Measurements from ENCODE around the gene SCNN1A.
"Not testable (repeated sequence)": the region's sequence is repeated elsewhere in the genome, so short reads cannot be mapped to it uniquely, and the experiment has no call there.

SCNN1A gene

GRCh38 chr12:6346235-6346832 lies 29.0 kb downstream of the SCNN1A start:
- no peak for DNase-seq

GRCh38 chr12:6345319-6346091 lies 29.9 kb downstream of the SCNN1A start:
- no peak for DNase-seq

- not testable (repeated sequence) for DNase-seq
Measured at GRCh38 chr12:6344101-6344660, 31.2 kb downstream of the SCNN1A start.

- no peak for DNase-seq
Measured at GRCh38 chr12:6343518-6343917, 31.8 kb downstream of the SCNN1A start.

GRCh38 chr12:6342140-6342889 lies 33.0 kb downstream of the SCNN1A start:
- no peak for DNase-seq

GRCh38 chr12:6341417-6342139 lies 33.8 kb downstream of the SCNN1A start, which contains the start of gene TNFRSF1A:
Gene TNFRSF1A (minus strand): TSS chr12:6342076. CDS start chr12:6341814, 262 bp downstream.
- DNase-seq, result no peak

GRCh38 chr12:6340745-6341416 lies 34.5 kb downstream of the SCNN1A start:
- no peak for DNase-seq

- DNase-seq, result no peak
Measured at GRCh38 chr12:6340032-6340638, 35.2 kb downstream of the SCNN1A start.

- no peak for DNase-seq
Measured at GRCh38 chr12:6338955-6339354, 36.4 kb downstream of the SCNN1A start.

GRCh38 chr12:6338536-6338935 lies 36.8 kb downstream of the SCNN1A start:
- not testable (repeated sequence) for DNase-seq

GRCh38 chr12:6337958-6338433 lies 37.4 kb downstream of the SCNN1A start:
- DNase-seq, result no peak

GRCh38 chr12:6336889-6337853 lies 38.2 kb downstream of the SCNN1A start:
- no peak for DNase-seq

GRCh38 chr12:6336079-6336888 lies 39.1 kb downstream of the SCNN1A start:
- DNase-seq, result no peak

- DNase-seq, result no peak
Measured at GRCh38 chr12:6335451-6336078, 39.8 kb downstream of the SCNN1A start.

- DNase-seq, result no peak
Measured at GRCh38 chr12:6334940-6335450, 40.4 kb downstream of the SCNN1A start.

GRCh38 chr12:6334359-6334758 lies 41.0 kb downstream of the SCNN1A start:
- no peak for DNase-seq

- no peak for DNase-seq
Measured at GRCh38 chr12:6333566-6333965, 41.8 kb downstream of the SCNN1A start.

- no peak for DNase-seq
Measured at GRCh38 chr12:6333029-6333428, 42.3 kb downstream of the SCNN1A start.

- DNase-seq, result no peak
Measured at GRCh38 chr12:6332459-6332858, 42.9 kb downstream of the SCNN1A start.
